Fibroblast of lung (primary cell): ENCODE results near the gene USH1C. TPM values are rescaled to one million over a fixed set of nuclear protein-coding genes. Genes with fewer than 3 reads are reported as not detected.

Experiments
- DNase-seq, 2 donors: peaks; one replicate each; pipeline versions ENCODE4 v3.0.0 to v3.0.0-alpha.2; 2010; ENCODE audit warnings: low read depth in 2 of 2
- H2AFZ ChIP-seq: 2 replicates; pipeline ENCODE4 v1.5.1; 2012; ENCODE audit warnings: low read length, control low read depth, inconsistent platforms
- H3K27ac ChIP-seq: 2 replicates; pipeline ENCODE4 v1.5.1; 2011; ENCODE audit warnings: low read length, control low read depth; ENCODE audit not compliant: insufficient read depth
- H3K27me3 ChIP-seq: 2 replicates; pipeline ENCODE4 v1.5.1; 2011; ENCODE audit warnings: mild to moderate bottlenecking, low read length; ENCODE audit not compliant: control insufficient read depth, insufficient read depth
- H3K36me3 ChIP-seq: 2 replicates; pipeline ENCODE4 v1.5.1; 2011; ENCODE audit warnings: low read length; ENCODE audit not compliant: control insufficient read depth, insufficient read depth
- H3K4me1 ChIP-seq: 2 replicates; pipeline ENCODE4 v1.5.1; 2011; ENCODE audit warnings: low read length; ENCODE audit not compliant: control insufficient read depth, insufficient read depth; ENCODE audit errors: extremely low read depth
- H3K4me2 ChIP-seq: 2 replicates; pipeline ENCODE4 v1.5.1; 2011; ENCODE audit warnings: low read length, control low read depth; ENCODE audit not compliant: insufficient read depth; ENCODE audit errors: extremely low read depth
- H3K4me3 ChIP-seq, 4 experiments: fragments of 200-600 bp in 1 of 4; sonication (generic) in 1 of 4; replicated peaks in 1 of 4; 2 replicates each; pipeline ENCODE4 v1.5.1; 2011 to 2016; ENCODE audit warnings: low read length in 4 of 4, low read depth in 3 of 4, mild to moderate bottlenecking in 3 of 4, control low read depth in 2 of 4, inconsistent platforms in 1 of 4, mixed read lengths in 1 of 4; ENCODE audit not compliant: insufficient read depth in 1 of 4; ENCODE audit errors: control extremely low read depth in 1 of 4
- H3K79me2 ChIP-seq: 2 replicates; pipeline ENCODE4 v1.5.1; 2012; ENCODE audit warnings: mild to moderate bottlenecking, low read length, inconsistent platforms; ENCODE audit not compliant: control insufficient read depth, insufficient read depth
- H3K9ac ChIP-seq: 2 replicates; pipeline ENCODE4 v1.5.1; 2011; ENCODE audit warnings: mild to moderate bottlenecking, low read length, control low read depth; ENCODE audit not compliant: insufficient read depth
- H3K9me3 ChIP-seq: 2 replicates; pipeline ENCODE4 v1.5.1; 2012; ENCODE audit warnings: low read depth, low read length; ENCODE audit not compliant: control insufficient read depth, insufficient read depth
- H4K20me1 ChIP-seq: 2 replicates; pipeline ENCODE4 v1.5.1; 2011; ENCODE audit warnings: low read length; ENCODE audit not compliant: control insufficient read depth, insufficient read depth; ENCODE audit errors: extremely low read depth
- CTCF ChIP-seq, 2 donors: IDR thresholded peaks in 1 of 2; conservative IDR thresholded peaks in 1 of 2; 1 replicate in 1 of 2; 2 replicates in 1 of 2; pipeline ENCODE4 v1.5.1; 2011 to 2012; ENCODE audit warnings: low read length in 2 of 2, control low read depth in 1 of 2, inconsistent platforms in 1 of 2, low read depth in 1 of 2, mild to moderate bottlenecking in 1 of 2
- EZH2 ChIP-seq: IDR thresholded peaks from 2 replicates; pipeline ENCODE4 v1.5.1; 2012; ENCODE audit warnings: low read length, control low read depth, mild to moderate bottlenecking; ENCODE audit errors: missing control alignments
- polyA plus RNA-seq, 2 donors: library from polyadenylated mRNA; depleted of rRNA in 1 of 2; stranded (reverse) in 1 of 2; unstranded in 1 of 2; fragments of >200 nt; gene quantifications; 2 replicates each; pipeline ENCODE4 v1.2.1, GENCODE V29; 2011 to 2012; ENCODE audit warnings: missing spikeins in 1 of 2
- total RNA-seq: library from RNA; depleted of rRNA; stranded (reverse); fragments of >200 nt; gene quantifications from 2 replicates; pipeline ENCODE4 v1.2.1, GENCODE V29; 2014

The USH1C gene
- total and polyA plus RNA-seq, 2 donors (not counting 1 experiment from before 2014, with no cell fraction given): not detected

GRCh38 chr11:17590463-17590862, 46.2 kb upstream of the USH1C start:
- Histone ChIP-seq H3K27ac (no peak overlapping the region), H2AFZ (no peak overlapping the region), H3K4me3 (no peak overlapping the region), H3K79me2 (no peaks in the 10 kb centered on the region), H3K4me2 (no peak overlapping the region), H3K36me3 (no peaks in the 10 kb centered on the region), H3K9me3 (no peaks in the 10 kb centered on the region), H3K27me3 (no peaks in the 10 kb centered on the region), H3K9ac (no peak overlapping the region), H3K4me1 (no peaks in the 10 kb centered on the region), H4K20me1 (no peaks in the 10 kb centered on the region)
- DNase-seq: no peak
- TF ChIP-seq EZH2: no peak
- TF ChIP-seq CTCF (conservative IDR thresholded peaks at IDR 0.05 in 1 of 2, IDR thresholded peaks at IDR 0.05 in 1 of 2; ENCODE audit: low read depth in 1 of 2, low read length in 2 of 2): no peak

GRCh38 chr11:17588721-17589120, 44.5 kb upstream of the USH1C start:
- Histone ChIP-seq H3K4me3 (no peak overlapping the region), H3K4me1 (no peaks in the 10 kb centered on the region), H3K4me2 (no peak overlapping the region), H3K27ac (no peak overlapping the region), H3K9me3 (no peaks in the 10 kb centered on the region), H2AFZ (no peak overlapping the region), H3K27me3 (no peaks in the 10 kb centered on the region), H3K36me3 (no peaks in the 10 kb centered on the region), H4K20me1 (no peaks in the 10 kb centered on the region), H3K79me2 (no peaks in the 10 kb centered on the region), H3K9ac (no peak overlapping the region)
- TF ChIP-seq EZH2: no peak
- no peak for TF ChIP-seq CTCF (conservative IDR thresholded peaks at IDR 0.05 in 1 of 2, IDR thresholded peaks at IDR 0.05 in 1 of 2; ENCODE audit: low read depth in 1 of 2, low read length in 2 of 2)
- no peak for DNase-seq

- no peak for DNase-seq
- H3K36me3 ChIP-seq: no peaks in the 10 kb centered on the region
- H3K9me3 ChIP-seq: no peaks in the 10 kb centered on the region
Observed at GRCh38 chr11:17588166-17588565, 44.0 kb upstream of the USH1C start.

More at GRCh38 chr11:17588166-17588565, 44.0 kb upstream of the USH1C start:
- Histone ChIP-seq H3K27me3 (no peaks in the 10 kb centered on the region), H3K79me2 (no peaks in the 10 kb centered on the region), H3K4me1 (no peaks in the 10 kb centered on the region), H3K4me3 (no peak overlapping the region), H3K4me2 (no peak overlapping the region), H4K20me1 (no peaks in the 10 kb centered on the region), H2AFZ (no peak overlapping the region), H3K9ac (no peak overlapping the region), H3K27ac (no peak overlapping the region)
- TF ChIP-seq EZH2 (no peak), CTCF (conservative IDR thresholded peaks at IDR 0.05 in 1 of 2, IDR thresholded peaks at IDR 0.05 in 1 of 2; ENCODE audit: low read depth in 1 of 2, low read length in 2 of 2) (no peak)
